HEK293 (cell line): ENCODE results near the gene ACOT8.

Source experiments
- CTCF ChIA-PET: fragments of 350-600 bp; formaldehyde crosslinking; extraction: SDS; loops from one replicate; lab custom pipeline; 2021; ENCODE audit warnings: antibody characterized with exemption; lab: Yijun Ruan, JAX
- POLR2A ChIA-PET: fragments of 300-600 bp; formaldehyde crosslinking; extraction: SDS; loops from one replicate; lab custom pipeline; 2020; ENCODE audit warnings: antibody characterized with exemption, inconsistent platforms; lab: Yijun Ruan, JAX
- H3K27ac ChIP-seq: fragments of 200-500 bp; sonication (Bioruptor generic); 2 replicates; pipeline ENCODE4 v1.5.1; 2014; ENCODE audit warnings: low read depth, low read length, control low read depth, inconsistent platforms; ENCODE audit errors: extremely low read depth
- H3K36me3 ChIP-seq, 2 experiments: fragments of 200-500 bp in 1 of 2; sonication (Bioruptor generic) in 1 of 2; 1 replicate in 1 of 2; 2 replicates in 1 of 2; pipeline ENCODE4 v1.5.1; 2014 to 2017; ENCODE audit warnings: inconsistent platforms in 2 of 2, low read length in 2 of 2; ENCODE audit not compliant: control insufficient read depth in 2 of 2, insufficient read depth in 1 of 2
- H3K4me1 ChIP-seq: fragments of 200-500 bp; sonication (Bioruptor generic); 2 replicates; pipeline ENCODE4 v1.5.1; 2014; ENCODE audit warnings: mild to moderate bottlenecking, low read length, inconsistent platforms; ENCODE audit not compliant: control insufficient read depth, insufficient read depth
- H3K4me3 ChIP-seq: 2 replicates; pipeline ENCODE4 v1.5.1; 2011; ENCODE audit warnings: low read depth, mild to moderate bottlenecking, control low read depth, low read length, moderate library complexity
- H3K9me3 ChIP-seq: fragments of 200-500 bp; sonication (Bioruptor generic); 2 replicates; pipeline ENCODE4 v1.5.1; 2014; ENCODE audit warnings: low read depth, low read length, inconsistent platforms; ENCODE audit not compliant: control insufficient read depth, insufficient read depth
- OVOL3 ChIP-seq: fragments of 450-650 bp; formaldehyde crosslinking; IDR thresholded peaks from 2 replicates; pipeline ENCODE4 v1.5.1; 2016; ENCODE audit warnings: missing biosample characterization, missing genetic modification characterization
- SCRT1 ChIP-seq: fragments of 450-650 bp; formaldehyde crosslinking; IDR thresholded peaks from 2 replicates; pipeline ENCODE4 v1.5.1; 2016; ENCODE audit warnings: missing biosample characterization, missing genetic modification characterization, borderline replicate concordance
- SCRT2 ChIP-seq: fragments of 450-650 bp; formaldehyde crosslinking; IDR thresholded peaks from 2 replicates; pipeline ENCODE4 v1.5.1; 2016; ENCODE audit warnings: missing biosample characterization, missing genetic modification characterization
- SETDB1 ChIP-seq: IDR thresholded peaks from one replicate; pipeline ENCODE4 v1.6.1; 2017; ENCODE audit warnings: mild to moderate bottlenecking, low read length, moderate library complexity, mixed read lengths; ENCODE audit not compliant: insufficient read length
- ZBTB48 ChIP-seq: fragments of 450-650 bp; formaldehyde crosslinking; IDR thresholded peaks from 2 replicates; pipeline ENCODE4 v1.5.1; 2016; ENCODE audit warnings: missing biosample characterization, missing genetic modification characterization
- ZFP41 ChIP-seq: fragments of 450-650 bp; formaldehyde crosslinking; IDR thresholded peaks from 2 replicates; pipeline ENCODE4 v1.5.1; 2016; ENCODE audit warnings: missing biosample characterization, missing genetic modification characterization, borderline replicate concordance
- ZNF274 ChIP-seq, 2 experiments: fragments of 200-500 bp in 1 of 2; fragments of 450-650 bp in 1 of 2; sonication (Bioruptor generic) in 1 of 2; formaldehyde crosslinking in 1 of 2; IDR thresholded peaks; 2 replicates each; pipeline versions ENCODE4 v1.5.1 to v1.6.1; 2014 to 2016; ENCODE audit warnings: borderline replicate concordance in 1 of 2, inconsistent platforms in 1 of 2, low read length in 1 of 2, missing biosample characterization in 1 of 2, missing genetic modification characterization in 1 of 2
- ZNF341 ChIP-seq: fragments of 450-650 bp; formaldehyde crosslinking; IDR thresholded peaks from 2 replicates; pipeline ENCODE4; 2016; ENCODE audit warnings: low read depth, missing biosample characterization, missing genetic modification characterization
- ZNF366 ChIP-seq: fragments of 450-650 bp; formaldehyde crosslinking; conservative IDR thresholded peaks from 2 replicates; pipeline ENCODE4 v1.5.1; 2016; ENCODE audit warnings: missing biosample characterization, missing genetic modification characterization
- ZNF37A ChIP-seq: fragments of 450-650 bp; IDR thresholded peaks from 2 replicates; pipeline ENCODE4 v1.5.1; 2018; ENCODE audit warnings: missing biosample characterization, missing genetic modification characterization
- ZNF555 ChIP-seq: fragments of 450-650 bp; formaldehyde crosslinking; conservative IDR thresholded peaks from 2 replicates; pipeline ENCODE4 v1.5.1; 2017; ENCODE audit warnings: missing biosample characterization, mild to moderate bottlenecking, missing genetic modification characterization, inconsistent platforms
- ZNF585B ChIP-seq: fragments of 450-650 bp; formaldehyde crosslinking; IDR thresholded peaks from 2 replicates; pipeline ENCODE4 v1.5.1; 2016; ENCODE audit warnings: missing biosample characterization, missing genetic modification characterization
- ZNF654 ChIP-seq: fragments of 450-650 bp; formaldehyde crosslinking; IDR thresholded peaks from 2 replicates; pipeline ENCODE4 v1.5.1; 2016; ENCODE audit warnings: low read depth, missing biosample characterization, missing genetic modification characterization
- ZNF701 ChIP-seq: fragments of 450-650 bp; formaldehyde crosslinking; IDR thresholded peaks from 2 replicates; pipeline ENCODE4 v1.5.1; 2016; ENCODE audit warnings: missing biosample characterization, missing genetic modification characterization
- ZNF776 ChIP-seq: fragments of 450-650 bp; formaldehyde crosslinking; IDR thresholded peaks from 2 replicates; pipeline ENCODE4 v1.5.0; 2017; ENCODE audit warnings: missing biosample characterization, missing genetic modification characterization, borderline replicate concordance
- TF ChIP-seq, protein P1 (sequence below): fragments of 450-650 bp; formaldehyde crosslinking; IDR thresholded peaks from 2 replicates; pipeline ENCODE4 v1.5.1; 2016; ENCODE audit warnings: missing biosample characterization, missing genetic modification characterization
- TF ChIP-seq, protein P2 (sequence below): fragments of 450-650 bp; formaldehyde crosslinking; IDR thresholded peaks from 2 replicates; pipeline ENCODE4 v1.5.1; 2017; ENCODE audit warnings: missing biosample characterization, missing genetic modification characterization
- TF ChIP-seq, protein P3 (sequence below): fragments of 450-650 bp; formaldehyde crosslinking; IDR thresholded peaks from 2 replicates; pipeline ENCODE4 v1.5.1; 2016; ENCODE audit warnings: missing biosample characterization, missing genetic modification characterization

The ACOT8 gene

DNA sequence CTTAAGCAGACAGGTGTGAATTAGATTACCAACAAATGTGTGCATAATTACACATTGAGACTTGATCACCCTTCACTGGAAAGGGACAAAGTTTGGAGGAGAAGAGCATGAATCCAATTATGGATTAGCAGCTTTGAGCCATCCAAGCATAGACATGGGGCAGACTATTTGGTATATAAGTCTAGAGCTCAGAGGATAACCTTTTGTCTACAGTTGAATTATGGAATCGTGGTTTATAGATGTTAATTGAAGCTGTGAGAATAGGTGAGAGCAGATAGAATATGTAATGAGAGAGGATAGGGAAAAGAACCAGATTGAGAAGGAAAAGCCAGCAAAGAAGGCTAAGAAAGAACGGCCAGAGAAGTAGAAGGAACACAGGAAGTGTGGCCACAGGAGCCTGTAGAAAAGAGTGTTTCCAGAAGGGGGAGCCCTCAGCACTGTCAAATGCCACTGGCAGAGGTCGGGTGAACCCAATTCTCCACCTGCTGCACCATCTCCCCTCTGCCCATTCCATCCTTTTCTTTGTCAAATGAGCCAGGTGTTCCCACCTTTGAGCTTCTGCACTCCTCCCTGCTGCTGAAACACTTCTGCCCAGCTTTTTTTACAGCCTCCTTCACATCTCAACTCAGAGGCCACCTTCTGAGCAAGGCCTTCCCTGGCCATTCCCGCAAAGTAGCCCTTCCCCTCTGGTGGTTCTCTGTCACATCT is 58.1 kb downstream of the ACOT8 start:
- no peak overlapping the region for H3K4me3 ChIP-seq
- H3K9me3 ChIP-seq, result no peaks in the 10 kb centered on the region
- no peak overlapping the region for H3K27ac ChIP-seq
- no peaks in the 10 kb centered on the region for H3K4me1 ChIP-seq
- ChIA-PET CTCF (interaction anchor here (0.6 to 3.9 kb wide), 48 partner anchors 9 to 1611 kb away, joined by 3 to 22 read pairs (median 4); partner anchors contain the start of genes ACOT8, SNX21, ZSWIM1 and ZSWIM3), POLR2A (interaction anchor here (0.6 to 2.4 kb wide), 4 partner anchors 18 to 159 kb away, joined by 3 to 9 read pairs (median 6); partner anchors contain the start of genes PCIF1 and ZSWIM1)
- TF ChIP-seq ZNF654 (tag by site-specific recombination) (peak; percentile 92), ZNF37A (tag by site-specific recombination) (no peak), ZNF274 (IDR thresholded peaks at IDR 0.05; ENCODE audit: low read length) (no peak), ZNF274 (tag by site-specific recombination; IDR thresholded peaks at IDR 0.05; ENCODE audit: borderline replicate concordance) (no peak), SCRT1 (tag by site-specific recombination) (peak; percentile 64; the same call in 1 of the 2 replicates), ZNF585B (tag by site-specific recombination) (no peak), ZNF341 (peak; percentile 88), ZNF555 (tag by site-specific recombination) (no peak), ZFP41 (tag by site-specific recombination) (no peak), ZNF776 (tag by site-specific recombination) (no peak), SETDB1 (no peak), ZNF701 (tag by site-specific recombination) (no peak), ZBTB48 (tag by site-specific recombination) (no peak), SCRT2 (peak; percentile 81), ZNF366 (tag by site-specific recombination) (peak; percentile 51), OVOL3 (no peak)
- TF ChIP-seq, protein P1, sequence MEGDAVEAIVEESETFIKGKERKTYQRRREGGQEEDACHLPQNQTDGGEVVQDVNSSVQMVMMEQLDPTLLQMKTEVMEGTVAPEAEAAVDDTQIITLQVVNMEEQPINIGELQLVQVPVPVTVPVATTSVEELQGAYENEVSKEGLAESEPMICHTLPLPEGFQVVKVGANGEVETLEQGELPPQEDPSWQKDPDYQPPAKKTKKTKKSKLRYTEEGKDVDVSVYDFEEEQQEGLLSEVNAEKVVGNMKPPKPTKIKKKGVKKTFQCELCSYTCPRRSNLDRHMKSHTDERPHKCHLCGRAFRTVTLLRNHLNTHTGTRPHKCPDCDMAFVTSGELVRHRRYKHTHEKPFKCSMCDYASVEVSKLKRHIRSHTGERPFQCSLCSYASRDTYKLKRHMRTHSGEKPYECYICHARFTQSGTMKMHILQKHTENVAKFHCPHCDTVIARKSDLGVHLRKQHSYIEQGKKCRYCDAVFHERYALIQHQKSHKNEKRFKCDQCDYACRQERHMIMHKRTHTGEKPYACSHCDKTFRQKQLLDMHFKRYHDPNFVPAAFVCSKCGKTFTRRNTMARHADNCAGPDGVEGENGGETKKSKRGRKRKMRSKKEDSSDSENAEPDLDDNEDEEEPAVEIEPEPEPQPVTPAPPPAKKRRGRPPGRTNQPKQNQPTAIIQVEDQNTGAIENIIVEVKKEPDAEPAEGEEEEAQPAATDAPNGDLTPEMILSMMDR (tag by site-specific recombination), result peak; percentile 82
- TF ChIP-seq, protein P2, sequence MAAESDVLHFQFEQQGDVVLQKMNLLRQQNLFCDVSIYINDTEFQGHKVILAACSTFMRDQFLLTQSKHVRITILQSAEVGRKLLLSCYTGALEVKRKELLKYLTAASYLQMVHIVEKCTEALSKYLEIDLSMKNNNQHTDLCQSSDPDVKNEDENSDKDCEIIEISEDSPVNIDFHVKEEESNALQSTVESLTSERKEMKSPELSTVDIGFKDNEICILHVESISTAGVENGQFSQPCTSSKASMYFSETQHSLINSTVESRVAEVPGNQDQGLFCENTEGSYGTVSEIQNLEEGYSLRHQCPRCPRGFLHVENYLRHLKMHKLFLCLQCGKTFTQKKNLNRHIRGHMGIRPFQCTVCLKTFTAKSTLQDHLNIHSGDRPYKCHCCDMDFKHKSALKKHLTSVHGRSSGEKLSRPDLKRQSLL (tag by site-specific recombination), result no peak
- TF ChIP-seq, protein P3, sequence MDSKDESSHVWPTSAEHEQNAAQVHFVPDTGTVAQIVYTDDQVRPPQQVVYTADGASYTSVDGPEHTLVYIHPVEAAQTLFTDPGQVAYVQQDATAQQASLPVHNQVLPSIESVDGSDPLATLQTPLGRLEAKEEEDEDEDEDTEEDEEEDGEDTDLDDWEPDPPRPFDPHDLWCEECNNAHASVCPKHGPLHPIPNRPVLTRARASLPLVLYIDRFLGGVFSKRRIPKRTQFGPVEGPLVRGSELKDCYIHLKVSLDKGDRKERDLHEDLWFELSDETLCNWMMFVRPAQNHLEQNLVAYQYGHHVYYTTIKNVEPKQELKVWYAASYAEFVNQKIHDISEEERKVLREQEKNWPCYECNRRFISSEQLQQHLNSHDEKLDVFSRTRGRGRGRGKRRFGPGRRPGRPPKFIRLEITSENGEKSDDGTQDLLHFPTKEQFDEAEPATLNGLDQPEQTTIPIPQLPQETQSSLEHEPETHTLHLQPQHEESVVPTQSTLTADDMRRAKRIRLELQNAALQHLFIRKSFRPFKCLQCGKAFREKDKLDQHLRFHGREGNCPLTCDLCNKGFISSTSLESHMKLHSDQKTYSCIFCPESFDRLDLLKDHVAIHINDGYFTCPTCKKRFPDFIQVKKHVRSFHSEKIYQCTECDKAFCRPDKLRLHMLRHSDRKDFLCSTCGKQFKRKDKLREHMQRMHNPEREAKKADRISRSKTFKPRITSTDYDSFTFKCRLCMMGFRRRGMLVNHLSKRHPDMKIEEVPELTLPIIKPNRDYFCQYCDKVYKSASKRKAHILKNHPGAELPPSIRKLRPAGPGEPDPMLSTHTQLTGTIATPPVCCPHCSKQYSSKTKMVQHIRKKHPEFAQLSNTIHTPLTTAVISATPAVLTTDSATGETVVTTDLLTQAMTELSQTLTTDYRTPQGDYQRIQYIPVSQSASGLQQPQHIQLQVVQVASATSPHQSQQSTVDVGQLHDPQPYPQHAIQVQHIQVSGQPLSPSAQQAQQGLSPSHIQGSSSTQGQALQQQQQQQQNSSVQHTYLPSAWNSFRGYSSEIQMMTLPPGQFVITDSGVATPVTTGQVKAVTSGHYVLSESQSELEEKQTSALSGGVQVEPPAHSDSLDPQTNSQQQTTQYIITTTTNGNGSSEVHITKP (tag by site-specific recombination), result 0 out of 2 replicates have a peak, but pooled peaks have one; percentile 43
- H3K36me3 ChIP-seq, result peaks cover 22 to 67% of the 10 kb centered on the region in 2 experiments
